H1 (cell line): ENCODE results near the gene TSKS. TPM values are rescaled to one million over a fixed set of nuclear protein-coding genes. Genes with fewer than 3 reads are reported as not detected.

Source experiments
- ATF2 ChIP-seq: IDR thresholded peaks from 2 replicates; pipeline ENCODE4 v1.6.1; 2012; ENCODE audit warnings: low read length, inconsistent platforms
- BCL11A ChIP-seq, 2 experiments: IDR thresholded peaks; one replicate each; pipeline ENCODE4 v1.6.1; 2011; ENCODE audit warnings: low read depth in 2 of 2, low read length in 2 of 2, mild to moderate bottlenecking in 2 of 2
- CHD2 ChIP-seq: IDR thresholded peaks from 2 replicates; pipeline ENCODE4 v1.6.1; 2012; ENCODE audit warnings: low read length, improper control_type of control experiment
- PHF8 ChIP-seq: fragments of 200-600 bp; sonication (generic); conservative IDR thresholded peaks from 2 replicates; pipeline ENCODE4 v1.7.1; 2012; ENCODE audit warnings: low read depth, mild to moderate bottlenecking, inconsistent platforms, low read length, moderate library complexity
- POU5F1 ChIP-seq: IDR thresholded peaks from 2 replicates; pipeline ENCODE4 v1.6.1; 2011; ENCODE audit warnings: low read depth, mild to moderate bottlenecking, low read length, moderate library complexity
- RBBP5 ChIP-seq: IDR thresholded peaks from 2 replicates; pipeline ENCODE4 v1.7.1; 2012; ENCODE audit warnings: low read depth, mild to moderate bottlenecking, inconsistent platforms, low read length, moderate library complexity, borderline replicate concordance
- SIN3A ChIP-seq, 2 experiments: IDR thresholded peaks in 1 of 2; conservative IDR thresholded peaks in 1 of 2; 2 replicates each; pipeline ENCODE4 v1.6.1; 2011 to 2012; ENCODE audit warnings: low read length in 2 of 2, improper control_type of control experiment in 1 of 2, low read depth in 1 of 2, mild to moderate bottlenecking in 1 of 2
- SUZ12 ChIP-seq: fragments of 200-600 bp; sonication (generic); IDR thresholded peaks from 2 replicates; pipeline ENCODE4 v1.6.1; 2012; ENCODE audit warnings: mild to moderate bottlenecking, inconsistent platforms, low read length, moderate library complexity, mixed read lengths
- TAF1 ChIP-seq: IDR thresholded peaks from 2 replicates; pipeline ENCODE4 v1.6.1; 2011; ENCODE audit warnings: mild to moderate bottlenecking, low read depth, low read length
- polyA plus RNA-seq, 7 experiments: library from polyadenylated mRNA; depleted of rRNA in 3 of 7; stranded (reverse) in 5 of 7; unstranded in 2 of 7; fragments of >200 nt in 5 of 7; fragments of 200-250 nt in 2 of 7; gene quantifications; 1 replicate in 5 of 7; 2 replicates in 1 of 7; 4 replicates in 1 of 7; pipeline versions ENCODE4 v1.2.1 to v1.2.3, GENCODE V29; 2011 to 2013; ENCODE audit warnings: missing spikeins in 2 of 7, mixed read lengths in 2 of 7
- total RNA-seq: library from RNA; stranded (reverse); fragmentation: NEBNext Ultra II Directional; extraction: Animal tissue kit (Norgen Biotek cat#: 25700); gene quantifications from 2 replicates; pipeline ENCODE4 v1.2.1, GENCODE V29; 2021
- TF ChIP-seq, protein P1 (sequence below): fragments of 300-600 bp; sonication (generic); IDR thresholded peaks from 2 replicates; pipeline ENCODE4 v1.7.1; 2012; ENCODE audit warnings: low read length, moderate library complexity, mild to moderate bottlenecking, inconsistent platforms; ENCODE audit not compliant: insufficient replicate concordance

TSKS gene
- total and polyA plus RNA-seq, 2 of the 8 experiments (the other 6 are each of a cell fraction or from before 2014, with no cell fraction given), result 0.21 TPM; not detected in 1

DNA sequence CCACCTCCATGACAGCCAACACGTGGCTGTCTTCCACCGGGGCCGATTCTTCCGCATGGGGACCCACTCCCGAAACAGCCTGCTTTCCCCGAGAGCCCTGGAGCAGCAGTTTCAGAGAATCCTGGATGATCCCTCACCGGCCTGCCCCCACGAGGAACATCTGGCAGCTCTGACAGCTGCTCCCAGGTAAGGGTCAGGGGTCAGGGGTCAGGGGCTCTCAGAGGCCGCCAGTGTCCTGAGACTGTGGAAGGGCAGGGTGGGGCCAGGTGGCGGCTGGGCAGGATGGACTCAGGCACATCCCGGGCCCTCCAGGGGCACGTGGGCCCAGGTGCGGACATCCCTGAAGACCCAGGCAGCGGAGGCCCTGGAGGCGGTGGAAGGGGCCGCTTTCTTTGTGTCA is 57.2 kb downstream of the TSKS start (continued):
- TF ChIP-seq, protein P1, sequence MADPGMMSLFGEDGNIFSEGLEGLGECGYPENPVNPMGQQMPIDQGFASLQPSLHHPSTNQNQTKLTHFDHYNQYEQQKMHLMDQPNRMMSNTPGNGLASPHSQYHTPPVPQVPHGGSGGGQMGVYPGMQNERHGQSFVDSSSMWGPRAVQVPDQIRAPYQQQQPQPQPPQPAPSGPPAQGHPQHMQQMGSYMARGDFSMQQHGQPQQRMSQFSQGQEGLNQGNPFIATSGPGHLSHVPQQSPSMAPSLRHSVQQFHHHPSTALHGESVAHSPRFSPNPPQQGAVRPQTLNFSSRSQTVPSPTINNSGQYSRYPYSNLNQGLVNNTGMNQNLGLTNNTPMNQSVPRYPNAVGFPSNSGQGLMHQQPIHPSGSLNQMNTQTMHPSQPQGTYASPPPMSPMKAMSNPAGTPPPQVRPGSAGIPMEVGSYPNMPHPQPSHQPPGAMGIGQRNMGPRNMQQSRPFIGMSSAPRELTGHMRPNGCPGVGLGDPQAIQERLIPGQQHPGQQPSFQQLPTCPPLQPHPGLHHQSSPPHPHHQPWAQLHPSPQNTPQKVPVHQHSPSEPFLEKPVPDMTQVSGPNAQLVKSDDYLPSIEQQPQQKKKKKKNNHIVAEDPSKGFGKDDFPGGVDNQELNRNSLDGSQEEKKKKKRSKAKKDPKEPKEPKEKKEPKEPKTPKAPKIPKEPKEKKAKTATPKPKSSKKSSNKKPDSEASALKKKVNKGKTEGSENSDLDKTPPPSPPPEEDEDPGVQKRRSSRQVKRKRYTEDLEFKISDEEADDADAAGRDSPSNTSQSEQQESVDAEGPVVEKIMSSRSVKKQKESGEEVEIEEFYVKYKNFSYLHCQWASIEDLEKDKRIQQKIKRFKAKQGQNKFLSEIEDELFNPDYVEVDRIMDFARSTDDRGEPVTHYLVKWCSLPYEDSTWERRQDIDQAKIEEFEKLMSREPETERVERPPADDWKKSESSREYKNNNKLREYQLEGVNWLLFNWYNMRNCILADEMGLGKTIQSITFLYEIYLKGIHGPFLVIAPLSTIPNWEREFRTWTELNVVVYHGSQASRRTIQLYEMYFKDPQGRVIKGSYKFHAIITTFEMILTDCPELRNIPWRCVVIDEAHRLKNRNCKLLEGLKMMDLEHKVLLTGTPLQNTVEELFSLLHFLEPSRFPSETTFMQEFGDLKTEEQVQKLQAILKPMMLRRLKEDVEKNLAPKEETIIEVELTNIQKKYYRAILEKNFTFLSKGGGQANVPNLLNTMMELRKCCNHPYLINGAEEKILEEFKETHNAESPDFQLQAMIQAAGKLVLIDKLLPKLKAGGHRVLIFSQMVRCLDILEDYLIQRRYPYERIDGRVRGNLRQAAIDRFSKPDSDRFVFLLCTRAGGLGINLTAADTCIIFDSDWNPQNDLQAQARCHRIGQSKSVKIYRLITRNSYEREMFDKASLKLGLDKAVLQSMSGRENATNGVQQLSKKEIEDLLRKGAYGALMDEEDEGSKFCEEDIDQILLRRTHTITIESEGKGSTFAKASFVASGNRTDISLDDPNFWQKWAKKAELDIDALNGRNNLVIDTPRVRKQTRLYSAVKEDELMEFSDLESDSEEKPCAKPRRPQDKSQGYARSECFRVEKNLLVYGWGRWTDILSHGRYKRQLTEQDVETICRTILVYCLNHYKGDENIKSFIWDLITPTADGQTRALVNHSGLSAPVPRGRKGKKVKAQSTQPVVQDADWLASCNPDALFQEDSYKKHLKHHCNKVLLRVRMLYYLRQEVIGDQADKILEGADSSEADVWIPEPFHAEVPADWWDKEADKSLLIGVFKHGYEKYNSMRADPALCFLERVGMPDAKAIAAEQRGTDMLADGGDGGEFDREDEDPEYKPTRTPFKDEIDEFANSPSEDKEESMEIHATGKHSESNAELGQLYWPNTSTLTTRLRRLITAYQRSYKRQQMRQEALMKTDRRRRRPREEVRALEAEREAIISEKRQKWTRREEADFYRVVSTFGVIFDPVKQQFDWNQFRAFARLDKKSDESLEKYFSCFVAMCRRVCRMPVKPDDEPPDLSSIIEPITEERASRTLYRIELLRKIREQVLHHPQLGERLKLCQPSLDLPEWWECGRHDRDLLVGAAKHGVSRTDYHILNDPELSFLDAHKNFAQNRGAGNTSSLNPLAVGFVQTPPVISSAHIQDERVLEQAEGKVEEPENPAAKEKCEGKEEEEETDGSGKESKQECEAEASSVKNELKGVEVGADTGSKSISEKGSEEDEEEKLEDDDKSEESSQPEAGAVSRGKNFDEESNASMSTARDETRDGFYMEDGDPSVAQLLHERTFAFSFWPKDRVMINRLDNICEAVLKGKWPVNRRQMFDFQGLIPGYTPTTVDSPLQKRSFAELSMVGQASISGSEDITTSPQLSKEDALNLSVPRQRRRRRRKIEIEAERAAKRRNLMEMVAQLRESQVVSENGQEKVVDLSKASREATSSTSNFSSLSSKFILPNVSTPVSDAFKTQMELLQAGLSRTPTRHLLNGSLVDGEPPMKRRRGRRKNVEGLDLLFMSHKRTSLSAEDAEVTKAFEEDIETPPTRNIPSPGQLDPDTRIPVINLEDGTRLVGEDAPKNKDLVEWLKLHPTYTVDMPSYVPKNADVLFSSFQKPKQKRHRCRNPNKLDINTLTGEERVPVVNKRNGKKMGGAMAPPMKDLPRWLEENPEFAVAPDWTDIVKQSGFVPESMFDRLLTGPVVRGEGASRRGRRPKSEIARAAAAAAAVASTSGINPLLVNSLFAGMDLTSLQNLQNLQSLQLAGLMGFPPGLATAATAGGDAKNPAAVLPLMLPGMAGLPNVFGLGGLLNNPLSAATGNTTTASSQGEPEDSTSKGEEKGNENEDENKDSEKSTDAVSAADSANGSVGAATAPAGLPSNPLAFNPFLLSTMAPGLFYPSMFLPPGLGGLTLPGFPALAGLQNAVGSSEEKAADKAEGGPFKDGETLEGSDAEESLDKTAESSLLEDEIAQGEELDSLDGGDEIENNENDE, result no peak
- TF ChIP-seq RBBP5 (no peak), BCL11A (IDR thresholded peaks at IDR 0.05; ENCODE audit: low read depth in 2 of 2, low read length in 2 of 2) (no peak), SIN3A (conservative IDR thresholded peaks at IDR 0.05 in 1 of 2, IDR thresholded peaks at IDR 0.05 in 1 of 2; ENCODE audit: low read depth in 1 of 2, low read length in 2 of 2) (no peak), SUZ12 (no peak), CHD2 (no peak), ATF2 (no peak), PHF8 (no peak), TAF1 (no peak), POU5F1 (no peak)
